22Rv1 (cell line): ENCODE data around the gene GABARAPL2.

Experiments
- CTCF ChIP-seq: fragments of 450-650 bp; IDR thresholded peaks from 2 replicates; pipeline ENCODE4 v1.5.1; 2017; ENCODE audit warnings: mild to moderate bottlenecking
- ZFX ChIP-seq: fragments of 450-650 bp; IDR thresholded peaks from 2 replicates; pipeline ENCODE4 v1.6.1; 2017; ENCODE audit warnings: antibody characterized with exemption, borderline replicate concordance

DNA sequence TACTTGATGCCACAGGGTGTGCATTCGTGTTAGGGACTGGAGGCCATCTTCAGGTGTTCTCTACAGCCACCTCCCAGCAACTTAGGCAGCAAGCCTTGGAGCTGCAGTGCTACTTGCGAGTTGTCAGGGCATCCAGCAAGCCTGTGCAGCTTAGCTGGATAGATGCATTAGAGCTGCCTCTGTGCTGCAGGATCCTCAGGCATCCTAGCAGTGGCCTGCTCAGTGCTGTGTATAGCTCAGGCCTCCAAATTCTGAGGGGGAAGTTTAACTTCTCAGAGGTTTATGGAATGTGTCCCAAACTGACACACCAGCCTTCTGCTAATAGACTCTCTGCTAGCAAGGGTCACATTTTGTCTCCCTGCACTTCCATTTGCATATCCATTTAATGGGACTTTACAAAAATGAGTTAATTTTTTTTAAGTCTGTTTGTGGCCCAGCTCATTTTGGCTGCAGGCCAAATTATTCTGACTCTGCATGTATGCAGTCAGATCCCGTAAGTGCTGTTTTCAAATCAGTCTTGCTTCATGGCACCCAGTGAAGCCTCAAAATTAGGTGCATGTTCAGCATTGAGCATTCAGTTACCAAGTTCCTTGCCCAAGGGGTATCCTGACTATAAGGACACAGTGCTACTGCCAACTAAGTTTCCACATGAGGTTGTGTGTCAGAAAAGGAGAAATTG lies 6.8 kb downstream of the GABARAPL2 start:
- no peak for TF ChIP-seq CTCF
- TF ChIP-seq ZFX: no peak
